Activated CD4-positive, alpha-beta T cell treated with anti-CD3 and anti-CD28 coated beads, Interleukin-2, amount 50 U/mL, for 24 hours (primary cell): ENCODE measurements around the gene ZCCHC7.

Experiments used
- DNase-seq, 2 donors: peaks; one replicate each; pipeline ENCODE4 v3.0.0-alpha.2; 2020; ENCODE audit warnings: low read depth in 1 of 2, low spot score in 1 of 2

Gene ZCCHC7

GRCh38 chr9:37248651-37249163 lies 128.3 kb downstream of the ZCCHC7 start:
- no peak for DNase-seq

GRCh38 chr9:37251452-37251851 lies 131.1 kb downstream of the ZCCHC7 start:
- DNase-seq = no peak

DNA sequence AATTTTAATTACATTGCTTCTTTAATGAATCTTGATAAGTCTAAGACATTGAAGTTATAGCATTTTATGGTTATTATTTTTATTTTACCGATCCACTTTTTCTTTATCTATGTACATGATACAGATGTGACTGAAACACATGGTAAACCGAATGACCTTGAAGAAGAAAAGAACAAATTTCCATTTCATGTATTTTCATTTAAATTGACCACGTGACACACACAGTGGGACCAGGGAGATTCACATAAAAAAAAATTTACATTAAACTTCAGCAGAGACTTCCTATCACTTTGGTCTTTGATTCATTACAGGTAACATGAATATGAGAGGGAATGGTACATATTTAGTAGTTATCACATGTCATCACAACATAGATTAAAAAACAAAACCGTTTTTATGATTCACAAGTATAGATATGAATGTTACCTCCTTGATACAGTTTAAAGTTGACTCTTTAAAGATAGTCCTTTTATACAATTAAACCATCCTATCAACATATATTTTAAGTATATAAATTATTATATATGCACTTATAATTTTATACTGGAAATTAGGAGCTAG lies 133.1 kb downstream of the ZCCHC7 start:
- no peak for DNase-seq

- no peak for DNase-seq
Measured at GRCh38 chr9:37255187-37255586, 134.8 kb downstream of the ZCCHC7 start.

- no peak for DNase-seq
Measured at GRCh38 chr9:37255944-37256862, 135.8 kb downstream of the ZCCHC7 start.

- DNase-seq = no peak
Measured at GRCh38 chr9:37259951-37260350, 139.6 kb downstream of the ZCCHC7 start.

DNA sequence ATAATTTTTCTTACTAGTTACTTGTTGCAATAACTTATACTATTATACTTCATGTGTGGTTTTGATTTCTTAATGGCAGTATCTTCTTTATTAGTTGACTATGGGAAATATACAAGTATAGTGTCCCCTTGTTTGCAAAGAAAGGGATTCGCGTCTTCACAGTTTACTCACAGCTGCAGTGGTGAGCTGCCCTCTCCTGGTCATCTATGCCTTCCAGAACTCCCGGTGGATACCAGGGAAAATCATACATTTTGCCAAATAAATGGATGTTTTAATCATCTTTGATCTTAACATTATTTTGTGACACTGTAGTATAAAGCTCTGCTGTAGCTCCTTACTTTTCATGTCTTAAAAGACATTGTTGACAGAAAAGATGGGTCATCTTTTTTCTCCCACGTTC lies 142.0 kb downstream of the ZCCHC7 start:
- no peak for DNase-seq

DNA sequence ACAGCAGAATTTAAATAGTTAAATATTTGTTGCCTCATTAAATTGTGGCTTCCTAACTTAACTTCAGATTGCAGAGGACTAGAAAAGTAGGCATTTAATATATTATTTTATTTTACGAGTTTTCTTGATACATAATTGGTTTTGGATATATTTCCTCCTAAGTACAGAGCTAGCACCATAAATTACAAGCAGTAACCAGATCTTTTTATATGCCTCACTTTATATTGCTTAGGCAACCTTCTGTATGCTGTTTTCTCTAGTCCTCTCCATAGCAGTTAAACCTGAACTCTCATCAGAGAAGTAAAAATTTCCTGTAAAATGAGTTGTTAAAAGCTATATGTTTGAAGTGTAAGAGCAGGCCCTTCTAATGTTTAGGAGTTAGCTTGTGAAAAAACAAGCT lies 144.2 kb downstream of the ZCCHC7 start:
- no peak for DNase-seq

DNA sequence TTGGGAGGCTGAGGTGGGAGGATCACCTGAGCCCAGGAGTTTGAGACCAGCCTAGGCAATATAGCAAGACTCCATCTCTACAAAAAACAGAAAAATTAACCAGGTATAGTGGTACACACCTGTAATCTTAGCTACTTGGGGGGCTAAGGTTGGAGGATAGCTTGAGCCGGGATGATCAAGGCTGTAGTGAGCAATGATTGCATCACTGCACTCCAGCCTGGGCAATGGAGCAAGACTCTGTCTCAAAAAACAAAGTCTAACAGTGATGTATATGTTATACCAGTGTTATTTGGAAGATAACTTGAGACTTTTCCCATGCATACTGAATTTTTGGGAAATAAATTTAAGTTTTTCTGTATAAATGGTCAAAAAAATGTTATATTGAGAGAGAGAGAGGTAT lies 146.3 kb downstream of the ZCCHC7 start:
- no peak for DNase-seq

DNA sequence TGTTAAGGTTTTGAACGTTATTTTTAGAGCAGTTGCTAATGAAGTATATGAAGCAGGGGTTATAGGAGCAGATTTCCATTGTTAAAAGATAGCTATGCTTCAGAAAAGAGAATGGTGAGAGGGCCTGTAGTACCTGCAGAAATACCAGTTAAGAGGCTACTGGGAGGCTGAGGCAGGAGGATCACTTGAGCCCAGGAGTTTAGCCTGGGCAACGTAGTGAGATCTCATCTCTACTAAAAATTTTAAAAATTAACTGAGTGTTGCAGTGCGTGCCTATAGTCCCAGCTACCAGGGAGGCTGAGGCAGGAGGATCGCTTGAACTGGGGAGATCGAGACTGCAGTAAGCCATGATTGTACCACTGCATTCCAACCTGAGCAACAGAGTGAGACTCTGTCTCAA lies 148.8 kb downstream of the ZCCHC7 start:
- DNase-seq = no peak

GRCh38 chr9:37271679-37272078 lies 151.3 kb downstream of the ZCCHC7 start:
- no peak for DNase-seq

- no peak for DNase-seq
Measured at GRCh38 chr9:37273595-37273994, 153.2 kb downstream of the ZCCHC7 start.

DNA sequence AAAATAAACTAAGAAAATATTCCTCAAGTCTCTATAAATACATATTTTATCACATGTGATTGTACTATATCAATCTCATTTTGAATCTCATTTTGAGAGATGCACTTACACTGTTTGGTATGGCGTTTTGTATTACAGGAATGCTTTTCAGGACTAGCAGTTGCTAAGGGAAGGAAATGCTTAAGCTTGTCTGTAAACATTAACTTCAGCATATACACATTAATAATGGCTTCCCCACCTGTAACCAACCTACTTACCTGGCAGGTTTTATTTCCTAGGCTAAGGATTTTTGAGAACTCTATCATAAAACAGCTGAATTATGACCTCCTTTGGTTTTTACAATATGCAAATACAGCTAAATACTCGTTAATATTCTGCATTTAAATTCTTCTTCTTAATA lies 161.2 kb downstream of the ZCCHC7 start:
- no peak for DNase-seq

DNA sequence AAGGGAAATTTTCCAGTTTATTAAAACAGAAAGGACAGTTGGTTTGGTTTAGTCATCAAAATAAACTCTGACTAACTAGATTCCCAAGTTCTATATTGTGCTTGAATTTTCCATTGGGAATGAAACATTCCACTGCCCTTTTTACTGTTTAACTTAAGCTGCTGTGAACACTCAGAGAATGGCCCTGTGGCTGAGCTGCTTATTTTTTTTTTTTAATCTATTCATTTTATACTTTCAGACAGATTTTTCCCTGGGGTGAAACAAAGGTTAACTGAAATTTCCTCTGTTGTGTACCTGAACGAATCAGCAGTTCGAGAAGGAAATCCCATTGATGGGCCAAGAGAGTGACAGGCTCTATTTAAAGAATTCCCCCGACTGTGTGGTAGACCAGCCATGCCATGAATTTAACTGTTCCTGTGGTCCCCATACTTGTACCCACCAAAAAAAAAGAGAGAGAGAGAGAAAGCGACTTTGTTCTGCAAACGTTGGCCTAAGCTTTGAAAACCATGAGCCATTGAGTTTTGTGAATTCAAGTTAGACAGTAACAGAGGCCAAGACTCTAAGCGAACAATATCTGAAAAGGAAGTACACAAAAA lies 163.5 kb downstream of the ZCCHC7 start:
- no peak for DNase-seq

- DNase-seq = no peak
Measured at GRCh38 chr9:37284636-37285035, 164.3 kb downstream of the ZCCHC7 start.

- no peak for DNase-seq
Measured at GRCh38 chr9:37286530-37287175, 166.3 kb downstream of the ZCCHC7 start.

- DNase-seq = no peak
Measured at GRCh38 chr9:37287317-37287716, 166.9 kb downstream of the ZCCHC7 start.

- DNase-seq = no peak
Measured at GRCh38 chr9:37289631-37290030, 169.3 kb downstream of the ZCCHC7 start.

DNA sequence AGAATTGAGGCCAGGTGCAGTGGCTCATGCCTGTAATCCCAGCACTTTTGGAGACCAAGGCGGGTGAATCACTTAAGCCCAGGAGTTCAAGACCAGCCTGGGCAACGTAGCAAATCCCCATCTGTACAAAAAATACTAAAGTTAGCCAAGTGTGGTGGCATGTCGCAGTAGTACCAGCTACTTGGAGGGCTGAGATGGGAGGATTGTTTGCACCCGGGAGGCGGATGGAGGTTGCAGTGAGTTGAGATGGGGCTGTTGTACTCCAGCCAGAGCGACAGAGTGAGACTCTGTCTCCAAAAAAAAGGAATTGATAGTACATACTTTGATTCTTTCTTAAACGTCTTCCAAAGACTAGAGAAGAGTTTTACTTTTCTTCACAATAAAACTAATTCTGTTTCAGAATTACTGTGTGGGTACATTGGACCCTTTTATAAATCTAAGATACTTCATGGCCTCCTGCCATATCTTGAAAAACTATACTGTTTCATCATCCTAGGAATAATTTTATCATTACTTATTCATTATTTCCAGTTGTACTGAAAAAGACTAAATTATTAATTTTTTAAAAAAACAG lies 170.1 kb downstream of the ZCCHC7 start:
- DNase-seq = no peak

DNA sequence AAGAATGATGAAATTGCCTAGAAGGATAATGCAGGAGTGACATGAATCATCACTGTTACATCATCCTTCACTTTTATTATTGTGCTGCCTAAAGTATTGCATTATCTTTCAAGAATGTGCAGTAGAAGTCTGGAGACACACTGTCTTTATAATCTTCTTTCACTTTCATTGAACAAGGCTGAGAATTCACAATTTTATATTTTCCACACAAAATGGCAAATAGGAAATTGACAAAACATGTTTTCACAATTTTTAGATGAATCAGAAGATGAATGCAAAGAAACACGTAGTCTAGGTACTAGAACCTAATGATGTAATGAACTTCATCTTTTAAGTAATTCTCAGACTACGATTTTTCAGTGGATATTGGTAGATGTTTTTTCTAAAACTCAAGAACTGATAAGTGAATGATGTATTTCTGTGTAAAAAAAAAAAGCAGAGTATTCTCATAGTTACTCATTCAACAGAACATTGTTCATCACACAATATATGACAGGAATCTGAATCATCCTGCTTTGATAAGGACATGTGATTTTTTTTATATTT lies 170.6 kb downstream of the ZCCHC7 start:
- DNase-seq = no peak
